ENCODE measurements around the gene ELOF1.

ELOF1 gene

GRCh38 chr19:11534538-11534937, 24.5 kb downstream of the ELOF1 start:
- no peak for DNase-seq

GRCh38 chr19:11530432-11530831, 28.6 kb downstream of the ELOF1 start:
- DNase-seq: peak; percentile 57 to 65

GRCh38 chr19:11528551-11529341, 30.3 kb downstream of the ELOF1 start, which contains the start of gene ECSIT:
Gene ECSIT, minus strand, starts transcription at chr19:11529134. Its CDS starts 9,964 bp downstream, at chr19:11519170.
- peak; percentile 93 to 96 for DNase-seq

GRCh38 chr19:11519138-11519537, 39.9 kb downstream of the ELOF1 start:
- no peak for DNase-seq

GRCh38 chr19:11513946-11514345, 45.1 kb downstream of the ELOF1 start:
- no peak for DNase-seq

- DNase-seq: no peak
Observed at GRCh38 chr19:11510444-11510843, 48.6 kb downstream of the ELOF1 start.

- DNase-seq: no peak
Observed at GRCh38 chr19:11507370-11508078, 51.5 kb downstream of the ELOF1 start.

GRCh38 chr19:11506967-11507366, 52.1 kb downstream of the ELOF1 start:
- no peak for DNase-seq

- DNase-seq: no peak
Observed at GRCh38 chr19:11506101-11506555, 52.9 kb downstream of the ELOF1 start.

GRCh38 chr19:11505504-11506100, 53.4 kb downstream of the ELOF1 start, which contains the start of gene ZNF653:
Gene ZNF653, minus strand, starts transcription at chr19:11505839. Its CDS starts 53 bp downstream, at chr19:11505786.
- peak; percentile 93 to 95 for DNase-seq

GRCh38 chr19:11505032-11505503, 54.0 kb downstream of the ELOF1 start:
- DNase-seq: peak; percentile 99

GRCh38 chr19:11504502-11505031, 54.5 kb downstream of the ELOF1 start:
- no peak for DNase-seq

Measured in activated CD4-positive, alpha-beta T cell treated with anti-CD3 and anti-CD28 coated beads, Interleukin-2, amount 50 U/mL, for 48 hours (primary cell).